Left lung (tissue), 10 donors: ENCODE data around the gene HMG20B. TPM values are rescaled to one million over a fixed set of nuclear protein-coding genes. Genes with fewer than 3 reads are reported as not detected.

ENCODE experiments used
- ATAC-seq: fragments of 200-7000 bp; cut with Tn5 transposase; one replicate; pipeline ENCODE4 v1.9.1; 2020; ENCODE audit warnings: moderate library complexity
- DNase-seq, 4 donors: peaks; one replicate each; pipeline ENCODE4 v3.0.0-alpha.2; 2013 to 2020
- H3K27ac ChIP-seq, 2 donors: fragments of 200-600 bp; sonication (generic) in 1 of 2; one replicate each; pipeline versions ENCODE4 v1.5.0 to v1.8.0; 2020 to 2021
- H3K27me3 ChIP-seq, 2 donors: fragments of 200-600 bp; sonication (generic) in 1 of 2; one replicate each; pipeline versions ENCODE4 v1.5.0 to v1.8.0; 2020 to 2021
- H3K36me3 ChIP-seq, 2 donors: fragments of 200-600 bp; sonication (generic) in 1 of 2; one replicate each; pipeline versions ENCODE4 v1.5.0 to v1.8.0; 2020 to 2021
- H3K4me1 ChIP-seq, 2 donors: fragments of 200-600 bp; one replicate each; pipeline ENCODE4 v1.8.0; 2021
- H3K4me3 ChIP-seq, 2 donors: fragments of 200-600 bp; sonication (generic) in 1 of 2; one replicate each; pipeline versions ENCODE4 v1.5.0 to v1.8.0; 2020 to 2021; ENCODE audit warnings: mild to moderate bottlenecking in 1 of 2
- H3K9me3 ChIP-seq, 2 donors: fragments of 200-600 bp; sonication (generic) in 1 of 2; one replicate each; pipeline versions ENCODE4 v1.5.0 to v1.8.0; 2020 to 2021
- intact Hi-C, 2 donors: fragments of 100-400 bp; cut with DNase I; formaldehyde crosslinking; loops; one replicate each; pipeline versions ENCODE4 v1.11.2 to v1.14.2; 2022
- polyA plus RNA-seq, 6 donors: library from polyadenylated mRNA; unstranded; fragments of 120-200 nt; gene quantifications; one replicate each; pipeline ENCODE4 v1.2.1, GENCODE V29; 2013; ENCODE audit not compliant: insufficient read length in 6 of 6
- total RNA-seq, 2 donors: library from RNA; stranded (reverse); fragmentation: NEBNext Ultra II Directional; extraction: Animal tissue kit (Norgen Biotek cat#: 25700); gene quantifications; one replicate each; pipeline ENCODE4 v1.2.1, GENCODE V29; 2021
- TF ChIP-seq, protein P1 (sequence below), 2 donors: fragments of 200-600 bp; sonication (generic) in 1 of 2; IDR thresholded peaks; one replicate each; pipeline versions ENCODE4 v1.5.0 to v1.8.0; 2021; ENCODE audit warnings: antibody characterized with exemption in 2 of 2
- donor health status: DM: no; HTN: yes; CAD: no.
- donor health status: DM: no; HTN: no; CAD: no.

HMG20B gene
- total and polyA plus RNA-seq, 8 donors: 50.9 to 104 (median 87.0) TPM

- DNase-seq (peak in 1 of 4 donors; percentile 88), ATAC-seq (peak; percentile 14)
Measured at GRCh38 chr19:3573162-3573857, 566 bp downstream of the HMG20B start.

DNA sequence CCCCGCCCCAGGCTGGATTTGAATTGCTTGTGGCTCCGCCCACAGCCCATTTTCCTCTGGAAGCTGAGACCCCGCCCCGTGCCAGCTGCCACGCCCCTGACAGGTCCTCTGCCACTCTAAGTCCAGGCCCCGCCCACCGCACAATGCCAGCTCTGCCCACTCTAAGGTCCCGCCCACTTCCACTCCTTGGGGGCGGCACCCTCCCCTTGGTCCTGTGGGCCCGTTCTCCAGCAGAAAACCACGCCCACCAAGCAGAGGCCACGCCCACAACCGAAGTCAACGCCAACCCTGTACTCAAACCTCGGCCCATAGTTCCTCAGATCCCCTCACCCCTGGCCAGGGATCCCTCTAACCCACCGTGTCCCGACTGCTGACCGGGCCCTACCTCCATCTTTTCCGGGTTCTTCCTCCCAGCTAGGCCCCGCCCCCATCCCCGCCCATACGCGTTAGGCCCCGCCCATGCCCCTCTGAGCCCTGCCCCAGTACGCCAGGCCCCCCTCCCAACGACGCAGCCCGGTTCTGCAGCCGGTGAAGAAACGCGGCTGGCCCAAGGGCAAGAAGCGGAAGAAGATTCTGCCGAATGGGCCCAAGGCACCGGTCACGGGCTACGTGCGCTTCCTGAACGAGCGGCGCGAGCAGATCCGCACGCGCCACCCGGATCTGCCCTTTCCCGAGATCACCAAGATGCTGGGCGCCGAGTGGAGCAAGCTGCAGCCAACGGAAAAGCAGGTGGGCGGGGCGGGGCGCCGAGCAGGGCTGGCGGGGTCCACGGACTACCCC, 1.3 kb downstream of the HMG20B start:
- Histone ChIP-seq H3K27me3 (no peaks in the 10 kb centered on the region), H3K4me1 (peaks cover 0 to 29% of the 10 kb centered on the region in 2 donors), H3K27ac (no peak overlapping the region), H3K36me3 (peaks cover 0 to 16% of the 10 kb centered on the region in 2 donors), H3K9me3 (no peaks in the 10 kb centered on the region), H3K4me3 (peak overlapping the region; percentile 85 to 99)
- TF ChIP-seq, protein P1, sequence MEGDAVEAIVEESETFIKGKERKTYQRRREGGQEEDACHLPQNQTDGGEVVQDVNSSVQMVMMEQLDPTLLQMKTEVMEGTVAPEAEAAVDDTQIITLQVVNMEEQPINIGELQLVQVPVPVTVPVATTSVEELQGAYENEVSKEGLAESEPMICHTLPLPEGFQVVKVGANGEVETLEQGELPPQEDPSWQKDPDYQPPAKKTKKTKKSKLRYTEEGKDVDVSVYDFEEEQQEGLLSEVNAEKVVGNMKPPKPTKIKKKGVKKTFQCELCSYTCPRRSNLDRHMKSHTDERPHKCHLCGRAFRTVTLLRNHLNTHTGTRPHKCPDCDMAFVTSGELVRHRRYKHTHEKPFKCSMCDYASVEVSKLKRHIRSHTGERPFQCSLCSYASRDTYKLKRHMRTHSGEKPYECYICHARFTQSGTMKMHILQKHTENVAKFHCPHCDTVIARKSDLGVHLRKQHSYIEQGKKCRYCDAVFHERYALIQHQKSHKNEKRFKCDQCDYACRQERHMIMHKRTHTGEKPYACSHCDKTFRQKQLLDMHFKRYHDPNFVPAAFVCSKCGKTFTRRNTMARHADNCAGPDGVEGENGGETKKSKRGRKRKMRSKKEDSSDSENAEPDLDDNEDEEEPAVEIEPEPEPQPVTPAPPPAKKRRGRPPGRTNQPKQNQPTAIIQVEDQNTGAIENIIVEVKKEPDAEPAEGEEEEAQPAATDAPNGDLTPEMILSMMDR (IDR thresholded peaks at IDR 0.05): no peak
- ATAC-seq (peak; percentile 59), DNase-seq (peak in 3 of 4 donors; percentile 80 to 98 (median 91))
- intact Hi-C loops: no loop called here

More at GRCh38 chr19:3573162-3573857, 566 bp downstream of the HMG20B start:
- Histone ChIP-seq H3K36me3 (peaks cover 0 to 15% of the 10 kb centered on the region in 2 donors), H3K27ac (peak overlapping the region; percentile 76 to 85), H3K9me3 (no peaks in the 10 kb centered on the region), H3K4me1 (peaks cover 0 to 29% of the 10 kb centered on the region in 2 donors), H3K4me3 (peak overlapping the region; percentile 85 to 99), H3K27me3 (no peaks in the 10 kb centered on the region)
- TF ChIP-seq, protein P1 (IDR thresholded peaks at IDR 0.05): no peak
- intact Hi-C loops: no loop called here

- no peak for ATAC-seq
- H3K4me1 ChIP-seq: peaks cover 0 to 29% of the 10 kb centered on the region in 2 donors
- H3K9me3 ChIP-seq: no peaks in the 10 kb centered on the region
- intact Hi-C loops: no loop called here
- no peak overlapping the region for H3K27ac ChIP-seq
- no peaks in the 10 kb centered on the region for H3K27me3 ChIP-seq
- no peak for DNase-seq
- TF ChIP-seq, protein P1 (IDR thresholded peaks at IDR 0.05): no peak
- H3K4me3 ChIP-seq: no peak overlapping the region
- peaks cover 0 to 16% of the 10 kb centered on the region in 2 donors for H3K36me3 ChIP-seq
Measured at GRCh38 chr19:3575260-3575741, 2.6 kb downstream of the HMG20B start.

DNA sequence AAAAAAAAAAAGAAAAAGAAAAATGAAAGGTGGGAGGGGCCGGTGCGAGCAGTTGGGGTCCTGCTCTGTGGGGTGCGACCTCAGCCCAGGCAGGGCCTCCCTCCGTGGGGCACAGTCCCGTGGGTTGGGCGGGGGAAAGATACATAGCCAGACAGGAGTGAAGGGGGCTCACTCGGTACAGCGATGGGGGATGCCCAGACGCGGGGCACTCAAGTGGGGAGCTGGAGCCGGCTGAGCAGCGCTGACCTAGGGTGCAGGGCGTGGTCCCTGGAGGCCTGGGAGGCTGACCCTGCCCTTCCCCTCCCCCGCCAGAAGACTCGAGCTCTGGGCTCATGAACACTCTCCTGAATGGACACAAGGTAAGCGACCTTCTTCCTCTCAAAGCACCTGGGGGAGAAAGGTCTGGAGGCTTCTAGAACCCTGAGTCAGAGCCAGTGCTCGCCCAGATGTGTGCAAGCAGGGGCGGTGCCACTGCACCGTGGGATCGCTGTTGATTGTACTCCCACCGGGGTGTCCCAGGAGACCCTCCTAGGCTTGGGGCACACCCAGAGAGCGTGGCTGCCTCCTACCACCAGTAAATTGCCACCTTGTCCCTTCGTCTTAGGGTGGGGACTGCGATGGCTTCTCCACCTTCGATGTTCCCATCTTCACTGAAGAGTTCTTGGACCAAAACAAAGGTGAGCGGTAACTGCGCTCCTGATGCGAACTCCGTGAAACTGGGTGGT, 3.4 kb downstream of the HMG20B start:
- Histone ChIP-seq H3K27me3 (no peaks in the 10 kb centered on the region), H3K4me3 (peak overlapping the region in 1 of 2 donors; percentile 36), H3K4me1 (peaks cover 0 to 29% of the 10 kb centered on the region in 2 donors), H3K36me3 (peaks cover 0 to 16% of the 10 kb centered on the region in 2 donors), H3K9me3 (no peaks in the 10 kb centered on the region), H3K27ac (peak overlapping the region in 1 of 2 donors; percentile 7)
- TF ChIP-seq, protein P1 (IDR thresholded peaks at IDR 0.05): no peak
- ATAC-seq (no peak), DNase-seq (no peak)
- intact Hi-C loops: no loop called here
